H1 (cell line): ENCODE results near the gene MANSC4. TPM values are rescaled to one million over a fixed set of nuclear protein-coding genes. Genes with fewer than 3 reads are reported as not detected.

Source experiments
- CTCF ChIA-PET: fragments of 300-600 bp; sonication (Branson Sonifier 250); formaldehyde crosslinking; loops from one replicate; lab custom pipeline; 2021; ENCODE audit not compliant: partially characterized antibody; lab: Charles Lee
- POLR2A ChIA-PET: fragments of 300-600 bp; sonication (Branson Sonifier 250); formaldehyde crosslinking; loops from one replicate; lab custom pipeline; 2021; ENCODE audit warnings: inconsistent platforms; ENCODE audit not compliant: partially characterized antibody; lab: Charles Lee
- DNase-seq, 2 experiments: peaks; one replicate each; pipeline versions ENCODE4 v3.0.0 to v3.0.0-alpha.2; 2010 to 2022; ENCODE audit warnings: low spot score in 2 of 2, low read depth in 1 of 2, mixed read lengths in 1 of 2
- FAIRE-seq: peaks from 2 replicates; lab custom pipeline; 2011; peaks lifted over from hg19 to GRCh38; lab: Jason Lieb, UNC
- H2AFZ ChIP-seq: 2 replicates; pipeline ENCODE4 v1.8.1; 2012; ENCODE audit warnings: low read length, inconsistent platforms
- H2AK5ac ChIP-seq: 2 replicates; pipeline ENCODE4 v1.6.1; 2013; ENCODE audit warnings: low read depth, low read length
- H2BK120ac ChIP-seq: replicated peaks from 2 replicates; pipeline ENCODE3; 2013; ENCODE audit warnings: low read depth, low read length, inconsistent platforms
- H2BK12ac ChIP-seq: 2 replicates; pipeline ENCODE4 v1.6.1; 2013; ENCODE audit warnings: low read depth, low read length
- H2BK15ac ChIP-seq: 2 replicates; pipeline ENCODE4 v1.6.1; 2013; ENCODE audit warnings: low read length
- H2BK20ac ChIP-seq: 2 replicates; pipeline ENCODE4 v1.6.1; 2013; ENCODE audit warnings: low read length
- H2BK5ac ChIP-seq: 2 replicates; pipeline ENCODE4 v1.6.1; 2013; ENCODE audit warnings: low read depth, low read length
- H3K14ac ChIP-seq: 2 replicates; pipeline ENCODE4 v1.6.1; 2013; ENCODE audit warnings: inconsistent platforms; ENCODE audit not compliant: insufficient read length
- H3K18ac ChIP-seq: 2 replicates; pipeline ENCODE4 v1.6.1; 2013; ENCODE audit warnings: low read length; ENCODE audit errors: extremely low read depth
- H3K23ac ChIP-seq: 2 replicates; pipeline ENCODE4 v1.6.1; 2013; ENCODE audit warnings: inconsistent platforms; ENCODE audit not compliant: insufficient read length
- H3K23me2 ChIP-seq: 2 replicates; pipeline ENCODE4 v1.6.1; 2013; ENCODE audit warnings: low read depth, low read length
- H3K27ac ChIP-seq: 2 replicates; pipeline ENCODE4 v1.6.1; 2011; ENCODE audit warnings: low read depth, low read length, inconsistent platforms
- H3K27me3 ChIP-seq, 4 experiments: replicated peaks in 1 of 4; 1 replicate in 1 of 4; 2 replicates in 3 of 4; pipeline versions ENCODE4 v1.6.1 to v1.8.1; 2011 to 2013; ENCODE audit warnings: low read length in 3 of 4, mild to moderate bottlenecking in 3 of 4, inconsistent platforms in 2 of 4, mixed read lengths in 2 of 4, moderate library complexity in 1 of 4; ENCODE audit not compliant: control insufficient read depth in 3 of 4, insufficient read depth in 3 of 4; ENCODE audit errors: extremely low read depth in 1 of 4
- H3K36me3 ChIP-seq, 4 experiments: 2 replicates each; pipeline versions ENCODE4 v1.6.1 to v1.8.1; 2011 to 2013; ENCODE audit warnings: mild to moderate bottlenecking in 4 of 4, low read length in 3 of 4, moderate library complexity in 2 of 4, control low read depth in 1 of 4, inconsistent platforms in 1 of 4; ENCODE audit not compliant: insufficient read depth in 4 of 4, control insufficient read depth in 2 of 4
- H3K4ac ChIP-seq: replicated peaks from 2 replicates; pipeline ENCODE3; 2013; ENCODE audit warnings: low read length, low read depth, mixed read lengths, inconsistent platforms; ENCODE audit not compliant: insufficient read length
- H3K4me1 ChIP-seq, 4 experiments: replicated peaks in 1 of 4; 1 replicate in 1 of 4; 2 replicates in 3 of 4; pipeline versions ENCODE4 v1.6.1 to v1.8.1; 2011 to 2013; ENCODE audit warnings: low read length in 3 of 4, inconsistent platforms in 2 of 4, mixed read lengths in 1 of 4; ENCODE audit not compliant: insufficient read depth in 4 of 4, control insufficient read depth in 3 of 4
- H3K4me2 ChIP-seq, 2 experiments: 2 replicates each; pipeline versions ENCODE4 v1.6.1 to v1.8.1; 2011 to 2013; ENCODE audit warnings: low read depth in 2 of 2, low read length in 2 of 2, control low read depth in 1 of 2, inconsistent platforms in 1 of 2, mild to moderate bottlenecking in 1 of 2; ENCODE audit not compliant: insufficient read depth in 1 of 2
- H3K4me3 ChIP-seq, 4 experiments: fragments of 200-600, 300-600 bp in 1 of 4; sonication (generic), shearing (Covaris generic), sonication (Bioruptor Twin) in 1 of 4; 2 replicates each; pipeline versions ENCODE4 v1.5.1 to v1.8.1; 2011 to 2016; ENCODE audit warnings: low read length in 4 of 4, low read depth in 3 of 4, control low read depth in 2 of 4, inconsistent platforms in 2 of 4, mild to moderate bottlenecking in 2 of 4, mixed read lengths in 1 of 4, moderate library complexity in 1 of 4; ENCODE audit not compliant: insufficient read depth in 2 of 4; ENCODE audit errors: extremely low read depth in 1 of 4
- H3K56ac ChIP-seq: replicated peaks from 2 replicates; pipeline ENCODE3; 2013; ENCODE audit warnings: low read depth, mild to moderate bottlenecking, mixed read lengths, low read length, inconsistent platforms; ENCODE audit not compliant: insufficient read length
- H3K79me1 ChIP-seq: 2 replicates; pipeline ENCODE4 v1.6.1; 2013; ENCODE audit warnings: low read depth, low read length, control low read depth
- H3K79me2 ChIP-seq, 2 experiments: 2 replicates each; pipeline versions ENCODE4 v1.6.1 to v1.8.1; 2012 to 2013; ENCODE audit warnings: low read length in 2 of 2, mild to moderate bottlenecking in 2 of 2, inconsistent platforms in 1 of 2; ENCODE audit not compliant: insufficient read depth in 2 of 2, control insufficient read depth in 1 of 2
- H3K9ac ChIP-seq, 4 experiments: replicated peaks in 1 of 4; 1 replicate in 1 of 4; 2 replicates in 3 of 4; pipeline versions ENCODE4 v1.6.1 to v1.8.1; 2011 to 2013; ENCODE audit warnings: low read depth in 3 of 4, low read length in 3 of 4, control low read depth in 2 of 4, mild to moderate bottlenecking in 2 of 4, moderate library complexity in 2 of 4, inconsistent platforms in 1 of 4; ENCODE audit errors: extremely low read depth in 1 of 4
- H3K9me3 ChIP-seq, 2 experiments: 2 replicates each; pipeline versions ENCODE4 v1.6.1 to v1.8.1; 2012 to 2013; ENCODE audit warnings: mild to moderate bottlenecking in 2 of 2, moderate library complexity in 2 of 2, control low read depth in 1 of 2, inconsistent platforms in 1 of 2, low read depth in 1 of 2, low read length in 1 of 2, mixed read lengths in 1 of 2; ENCODE audit not compliant: insufficient read depth in 2 of 2
- H4K20me1 ChIP-seq, 2 experiments: replicated peaks in 1 of 2; 2 replicates each; pipeline versions ENCODE3 to v1.8.1; 2011 to 2013; ENCODE audit warnings: inconsistent platforms in 2 of 2, low read length in 2 of 2, mild to moderate bottlenecking in 1 of 2; ENCODE audit not compliant: insufficient read depth in 2 of 2, control insufficient read depth in 1 of 2
- H4K5ac ChIP-seq: 2 replicates; pipeline ENCODE4 v1.6.1; 2013; ENCODE audit warnings: low read length, low read depth, mixed read lengths, inconsistent platforms; ENCODE audit not compliant: insufficient read length
- H4K8ac ChIP-seq: 2 replicates; pipeline ENCODE4 v1.8.0; 2013; ENCODE audit warnings: mild to moderate bottlenecking, moderate library complexity, low read length, inconsistent platforms; ENCODE audit not compliant: insufficient read depth; ENCODE audit errors: extremely low read depth
- H4K91ac ChIP-seq: replicated peaks from 2 replicates; pipeline ENCODE3; 2013; ENCODE audit warnings: low read length, mixed read lengths, inconsistent platforms; ENCODE audit not compliant: insufficient read length
- BRCA1 ChIP-seq: IDR thresholded peaks from 2 replicates; pipeline ENCODE4 v1.6.1; 2012; ENCODE audit warnings: low read depth, low read length, improper control_type of control experiment
- JUN ChIP-seq: IDR thresholded peaks from 2 replicates; pipeline ENCODE4 v1.6.1; 2011; ENCODE audit warnings: low read depth, mild to moderate bottlenecking, improper control_type of control experiment, low read length
- POLR2A ChIP-seq, 2 experiments: IDR thresholded peaks; 1 replicate in 1 of 2; 2 replicates in 1 of 2; pipeline ENCODE4 v1.6.1; 2011; ENCODE audit warnings: low read depth in 2 of 2, low read length in 2 of 2, mild to moderate bottlenecking in 2 of 2; ENCODE audit errors: control extremely low read depth in 1 of 2
- RNF2 ChIP-seq: fragments of 200-900, 300-1000 bp; sonication (generic); IDR thresholded peaks from 2 replicates; pipeline ENCODE4 v1.7.1; 2016; ENCODE audit warnings: borderline replicate concordance, low read depth, mild to moderate bottlenecking, antibody characterized with exemption, low read length; ENCODE audit not compliant: poor library complexity, severe bottlenecking; ENCODE audit errors: missing control alignments
- SAP30 ChIP-seq: fragments of 300-600 bp; sonication (generic); IDR thresholded peaks from 2 replicates; pipeline ENCODE4 v1.7.1; 2012; ENCODE audit warnings: low read length, moderate library complexity, mild to moderate bottlenecking, inconsistent platforms; ENCODE audit not compliant: insufficient read depth, insufficient replicate concordance
- TBP ChIP-seq: IDR thresholded peaks from 2 replicates; pipeline ENCODE4 v1.6.1; 2011; ENCODE audit warnings: low read depth, low read length, improper control_type of control experiment
- TCF12 ChIP-seq: IDR thresholded peaks from 2 replicates; pipeline ENCODE4 v1.6.1; 2011; ENCODE audit warnings: low read depth, mild to moderate bottlenecking, low read length
- ZNF274 ChIP-seq: IDR thresholded peaks from 2 replicates; pipeline ENCODE4 v1.7.0; 2012; ENCODE audit warnings: low read length, borderline replicate concordance; ENCODE audit errors: extremely low read depth
- WGBS, 2 experiments: shearing (Covaris generic) in 1 of 2; methylation state at CpG; one replicate each; pipeline versions ENCODE4 v1.1.6 to v1.1.7; 2013 to 2015; ENCODE audit warnings: low lambda C conversion rate in 2 of 2, mixed read lengths in 2 of 2, inconsistent platforms in 1 of 2, low coverage in 1 of 2, missing lambda C conversion rate in 1 of 2; ENCODE audit not compliant: insufficient replicate concordance in 2 of 2, insufficient coverage in 1 of 2, insufficient read length in 1 of 2; ENCODE audit errors: extremely low coverage in 1 of 2, missing lambda C conversion rate in 1 of 2; 5-methylcytosine and 5-hydroxymethylcytosine counted together
- polyA plus RNA-seq, 7 experiments: library from polyadenylated mRNA; depleted of rRNA in 3 of 7; stranded (reverse) in 5 of 7; unstranded in 2 of 7; fragments of >200 nt in 5 of 7; fragments of 200-250 nt in 2 of 7; gene quantifications; 1 replicate in 5 of 7; 2 replicates in 1 of 7; 4 replicates in 1 of 7; pipeline versions ENCODE4 v1.2.1 to v1.2.3, GENCODE V29; 2011 to 2013; ENCODE audit warnings: missing spikeins in 2 of 7, mixed read lengths in 2 of 7
- total RNA-seq: library from RNA; stranded (reverse); fragmentation: NEBNext Ultra II Directional; extraction: Animal tissue kit (Norgen Biotek cat#: 25700); gene quantifications from 2 replicates; pipeline ENCODE4 v1.2.1, GENCODE V29; 2021
- TF ChIP-seq, protein P1 (sequence below), 3 experiments: IDR thresholded peaks; 1 replicate in 2 of 3; 2 replicates in 1 of 3; pipeline versions ENCODE4 v1.5.1 to v1.6.1; 2011; ENCODE audit warnings: low read length in 3 of 3, mild to moderate bottlenecking in 3 of 3, inconsistent platforms in 2 of 3, low read depth in 1 of 3, moderate library complexity in 1 of 3; ENCODE audit not compliant: insufficient read depth in 1 of 3; ENCODE audit errors: control extremely low read depth in 1 of 3

The MANSC4 gene
- total and polyA plus RNA-seq, 2 of the 8 experiments (the other 6 are each of a cell fraction or from before 2014, with no cell fraction given), result not detected

DNA sequence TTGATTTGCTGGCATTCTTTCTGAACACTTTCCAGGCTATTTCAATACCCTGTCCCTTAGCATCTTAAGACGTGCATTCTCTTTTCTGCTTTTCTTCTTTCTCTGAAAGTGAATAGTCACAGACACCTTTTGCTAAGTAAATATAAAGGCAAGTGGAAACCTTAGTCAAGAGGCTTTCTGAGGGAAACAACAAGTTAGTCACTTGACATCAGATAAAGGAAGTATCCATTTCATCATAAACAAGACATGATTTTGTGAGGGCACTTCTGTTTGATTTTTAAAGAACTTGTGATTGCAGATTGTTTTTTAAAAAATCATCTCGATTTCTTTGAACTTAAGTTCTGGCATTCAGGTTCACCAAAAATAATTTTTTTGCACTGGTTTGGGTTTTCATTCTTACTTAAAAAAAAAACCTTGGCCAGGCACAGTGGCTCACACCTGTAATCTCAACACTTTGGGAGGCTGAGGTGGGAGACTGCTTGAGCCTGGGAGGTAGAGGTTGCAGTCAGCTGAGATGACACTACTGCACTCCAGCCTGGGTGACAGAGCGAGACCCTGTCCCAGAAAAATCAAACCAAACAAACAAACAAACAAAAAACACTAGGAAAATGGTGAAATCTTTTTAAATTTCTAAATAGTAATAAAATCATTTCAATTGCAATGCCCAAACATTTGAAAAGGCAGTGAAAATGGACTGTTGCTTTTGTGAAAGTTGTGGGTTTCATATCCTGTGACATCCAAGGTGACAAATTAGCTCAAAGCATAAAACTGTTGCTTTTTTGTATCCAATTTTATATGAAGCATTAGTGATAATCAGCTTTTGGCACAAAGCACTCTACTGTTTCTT lies 8.3 kb downstream of the MANSC4 start:
- Histone ChIP-seq H2BK12ac (no peak overlapping the region), H3K14ac (no peak overlapping the region), H4K8ac (no peak overlapping the region), H3K23ac (no peak overlapping the region), H3K79me2 (no peaks in the 10 kb centered on the region), H4K20me1 (no peaks in the 10 kb centered on the region), H3K27me3 (no peaks in the 10 kb centered on the region), H3K18ac (no peak overlapping the region), H2BK20ac (no peak overlapping the region), H3K4ac (no peak overlapping the region), H2AK5ac (no peak overlapping the region), H3K9me3 (no peaks in the 10 kb centered on the region), H2BK120ac (no peak overlapping the region), H3K27ac (no peak overlapping the region), H3K79me1 (no peaks in the 10 kb centered on the region), H4K5ac (no peak overlapping the region), H3K23me2 (no peaks in the 10 kb centered on the region), H2AFZ (no peak overlapping the region), H4K91ac (no peak overlapping the region), H3K4me1 (no peaks in the 10 kb centered on the region), H2BK5ac (no peak overlapping the region), H3K9ac (no peak overlapping the region), H3K4me3 (no peak overlapping the region), H2BK15ac (no peak overlapping the region), H3K56ac (no peak overlapping the region), H3K36me3 (no peaks in the 10 kb centered on the region), H3K4me2 (no peak overlapping the region)
- WGBS, 2 experiments, result 83% methylated on average over 3 of the region's 3 CpGs; no CpG with 5 or more reads in 1 of the 2 experiments
- ChIA-PET POLR2A (interaction anchor here (1.1 kb wide), 2 partner anchors 9 to 10 kb away, joined by 3 to 4 read pairs; no protein-coding TSS in a partner anchor), CTCF (interaction anchor here (1.4 kb wide), 1 partner anchor 40 kb away, joined by 4 read pairs; no protein-coding TSS in a partner anchor)
- no peak for DNase-seq
- no peak for FAIRE-seq
- TF ChIP-seq ZNF274 (no peak), RNF2 (no peak), TCF12 (no peak), POLR2A (IDR thresholded peaks at IDR 0.05; ENCODE audit: control extremely low read depth in 1 of 2, low read depth in 2 of 2, low read length in 2 of 2) (no peak), SAP30 (no peak), JUN (no peak), BRCA1 (no peak), TBP (no peak)
- TF ChIP-seq, protein P1, sequence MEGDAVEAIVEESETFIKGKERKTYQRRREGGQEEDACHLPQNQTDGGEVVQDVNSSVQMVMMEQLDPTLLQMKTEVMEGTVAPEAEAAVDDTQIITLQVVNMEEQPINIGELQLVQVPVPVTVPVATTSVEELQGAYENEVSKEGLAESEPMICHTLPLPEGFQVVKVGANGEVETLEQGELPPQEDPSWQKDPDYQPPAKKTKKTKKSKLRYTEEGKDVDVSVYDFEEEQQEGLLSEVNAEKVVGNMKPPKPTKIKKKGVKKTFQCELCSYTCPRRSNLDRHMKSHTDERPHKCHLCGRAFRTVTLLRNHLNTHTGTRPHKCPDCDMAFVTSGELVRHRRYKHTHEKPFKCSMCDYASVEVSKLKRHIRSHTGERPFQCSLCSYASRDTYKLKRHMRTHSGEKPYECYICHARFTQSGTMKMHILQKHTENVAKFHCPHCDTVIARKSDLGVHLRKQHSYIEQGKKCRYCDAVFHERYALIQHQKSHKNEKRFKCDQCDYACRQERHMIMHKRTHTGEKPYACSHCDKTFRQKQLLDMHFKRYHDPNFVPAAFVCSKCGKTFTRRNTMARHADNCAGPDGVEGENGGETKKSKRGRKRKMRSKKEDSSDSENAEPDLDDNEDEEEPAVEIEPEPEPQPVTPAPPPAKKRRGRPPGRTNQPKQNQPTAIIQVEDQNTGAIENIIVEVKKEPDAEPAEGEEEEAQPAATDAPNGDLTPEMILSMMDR (IDR thresholded peaks at IDR 0.05; ENCODE audit: control extremely low read depth in 1 of 3, insufficient read depth in 1 of 3, low read depth in 1 of 3, low read length in 3 of 3), result no peak
